Stomach (tissue), 9 donors: Measurements from ENCODE around the gene IL20RB. TPM values are rescaled to one million over a fixed set of nuclear protein-coding genes. Genes with fewer than 3 reads are reported as not detected.

Source experiments
- DNase-seq, 2 donors: peaks; one replicate each; pipeline versions ENCODE4 v3.0.0 to v3.0.0-alpha.2; 2013 to 2019
- H3K27ac ChIP-seq, 5 donors: fragments of 200-600 bp in 4 of 5; sonication (generic) in 4 of 5; one replicate each; pipeline ENCODE4 v1.5.1; 2013 to 2019; ENCODE audit warnings: mild to moderate bottlenecking in 1 of 5, moderate library complexity in 1 of 5
- H3K27me3 ChIP-seq, 3 donors: fragments of 200-600 bp; sonication (generic); one replicate each; pipeline ENCODE4 v1.5.1; 2017 to 2019; ENCODE audit warnings: mixed run types in 1 of 3
- H3K36me3 ChIP-seq, 4 donors: fragments of 200-600 bp; sonication (generic); 1 replicate in 3 of 4; 2 replicates in 1 of 4; pipeline ENCODE4 v1.5.1; 2016 to 2019
- H3K4me1 ChIP-seq, 4 donors: fragments of 200-600 bp; sonication (generic); one replicate each; pipeline ENCODE4 v1.5.1; 2016 to 2019
- H3K4me3 ChIP-seq, 4 donors: fragments of 200-600 bp; sonication (generic) in 3 of 4; one replicate each; pipeline ENCODE4 v1.5.1; 2016 to 2019; ENCODE audit warnings: mild to moderate bottlenecking in 1 of 4
- H3K9me3 ChIP-seq, 4 donors: fragments of 200-600 bp; sonication (generic); one replicate each; pipeline ENCODE4 v1.5.1; 2016 to 2019
- EP300 ChIP-seq: sonication (generic); formaldehyde crosslinking; IDR thresholded peaks from one replicate; pipeline ENCODE4 v1.6.1; 2017; ENCODE audit warnings: antibody characterized with exemption
- POLR2A ChIP-seq, 4 donors: fragments of 450-650 bp; IDR thresholded peaks; one replicate each; pipeline ENCODE4 v1.6.1; 2016; ENCODE audit warnings: antibody characterized with exemption in 4 of 4, control low read depth in 2 of 4, mild to moderate bottlenecking in 1 of 4, moderate library complexity in 1 of 4
- POLR2AphosphoS5 ChIP-seq, 3 donors: sonication (generic); formaldehyde crosslinking; IDR thresholded peaks; one replicate each; pipeline ENCODE4 v1.6.1; 2016; ENCODE audit warnings: antibody characterized with exemption in 3 of 3
- WGBS, 5 donors: extraction: QIAGEN DNeasy Blood & Tissue Kit in 3 of 5; methylation state at CpG; one replicate each; pipeline versions ENCODE4 v1.1.5 to v1.1.7; 2013 to 2018; 5-methylcytosine and 5-hydroxymethylcytosine counted together
- intact Hi-C: fragments of 100-400 bp; cut with DNase I; formaldehyde crosslinking; loops from one replicate; pipeline ENCODE4 v1.15.1; 2023; ENCODE audit warnings: low total_unique reads
- polyA plus RNA-seq, 3 donors: library from polyadenylated mRNA; stranded (reverse); fragments of 200-250 nt; gene quantifications; one replicate each; pipeline ENCODE4 v1.2.3, GENCODE V29; 2013
- total RNA-seq, 5 donors: library from RNA; depleted of rRNA; stranded (reverse); fragments of >200 nt; gene quantifications; one replicate each; pipeline versions ENCODE4 v1.1.0 to v1.2.3, GENCODE V29; 2014 to 2016
- TF ChIP-seq, protein P1 (sequence below), 7 experiments: fragments of 450-650 bp in 4 of 7; fragments of 200-600 bp in 3 of 7; sonication (generic) in 3 of 7; IDR thresholded peaks; one replicate each; pipeline ENCODE4 v1.5.1; 2016 to 2019; ENCODE audit warnings: antibody characterized with exemption in 7 of 7, control low read depth in 2 of 7, mild to moderate bottlenecking in 1 of 7
- donor health status: healthy with polysubstance abuse.
- donor health status: Bipolar disorder and iron deficiency.
- donor health status: healthy.

The IL20RB gene
- total and polyA plus RNA-seq, 8 donors: 0.46 to 37.3 (median 1.3) TPM; not detected in 3

DNA sequence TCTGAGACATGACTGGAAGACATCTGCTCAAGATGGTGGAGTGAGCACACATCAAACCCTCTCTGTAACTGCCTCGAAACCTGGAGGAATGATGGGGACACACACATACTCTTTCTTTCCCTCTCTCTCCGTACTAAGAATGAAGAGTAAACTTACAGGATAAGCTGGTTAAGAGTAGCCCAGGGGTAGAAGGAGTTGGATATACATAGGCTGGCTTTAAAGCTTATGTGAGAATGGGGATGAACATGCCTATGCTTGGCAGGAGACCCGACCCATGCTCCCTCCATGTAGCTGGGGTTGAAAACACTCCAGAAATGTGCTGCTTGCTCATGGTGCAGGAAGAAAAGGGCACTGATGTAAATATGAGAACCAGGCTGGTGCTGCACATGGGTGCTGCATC, 68.9 kb downstream of the IL20RB start:
- peaks cover 0 to 8% (median 0%) of the 10 kb centered on the region in 3 donors for H3K27me3 ChIP-seq
- DNase-seq: no peak
- intact Hi-C loops: no loop called here

DNA sequence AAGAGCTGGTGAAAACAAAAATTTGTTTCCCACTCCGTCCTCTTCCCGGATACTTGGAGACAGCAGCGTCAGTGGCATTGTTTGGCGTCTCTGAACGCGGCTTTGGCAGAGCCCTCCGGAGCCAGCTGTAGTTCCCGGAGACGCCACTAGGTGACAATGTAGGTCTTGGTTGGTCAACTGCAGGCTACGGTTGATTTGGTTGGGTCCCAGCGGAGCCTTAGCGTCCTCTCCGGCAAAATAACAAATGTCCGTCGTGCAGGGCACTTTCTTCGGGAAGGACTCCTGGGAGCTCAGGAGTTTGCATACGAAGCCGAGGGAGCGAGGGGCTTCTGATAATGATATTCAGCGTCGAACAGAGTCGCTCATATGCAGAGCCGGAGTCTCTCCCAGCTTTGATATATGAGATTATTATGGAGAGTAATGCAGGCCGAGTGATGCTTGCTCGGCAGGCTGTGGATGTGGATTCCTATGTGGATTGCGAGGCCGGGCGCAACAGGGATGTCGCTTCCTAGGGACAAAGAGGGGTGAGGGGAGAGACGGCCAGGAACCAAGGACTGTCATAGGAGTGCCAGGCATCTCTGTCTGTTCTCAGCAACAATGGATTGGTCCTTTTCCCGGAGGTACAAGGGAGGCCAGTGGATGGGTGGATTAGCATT, 74.8 kb downstream of the IL20RB start:
- WGBS, 5 donors: 4 to 8% (median 5%) methylated on average over 28 to 31 of the region's 31 CpGs
- DNase-seq: peak; percentile 90 to 92
- peaks cover 0 to 12% (median 8%) of the 10 kb centered on the region in 4 donors for H3K4me1 ChIP-seq
- H3K36me3 ChIP-seq: no peaks in the 10 kb centered on the region
- H3K27ac ChIP-seq: no peak overlapping the region
- intact Hi-C loops: no loop called here
- H3K9me3 ChIP-seq: no peaks in the 10 kb centered on the region
- TF ChIP-seq POLR2A (IDR thresholded peaks at IDR 0.05) (no peak), EP300 (no peak), POLR2AphosphoS5 (IDR thresholded peaks at IDR 0.05) (no peak)
- TF ChIP-seq, protein P1, sequence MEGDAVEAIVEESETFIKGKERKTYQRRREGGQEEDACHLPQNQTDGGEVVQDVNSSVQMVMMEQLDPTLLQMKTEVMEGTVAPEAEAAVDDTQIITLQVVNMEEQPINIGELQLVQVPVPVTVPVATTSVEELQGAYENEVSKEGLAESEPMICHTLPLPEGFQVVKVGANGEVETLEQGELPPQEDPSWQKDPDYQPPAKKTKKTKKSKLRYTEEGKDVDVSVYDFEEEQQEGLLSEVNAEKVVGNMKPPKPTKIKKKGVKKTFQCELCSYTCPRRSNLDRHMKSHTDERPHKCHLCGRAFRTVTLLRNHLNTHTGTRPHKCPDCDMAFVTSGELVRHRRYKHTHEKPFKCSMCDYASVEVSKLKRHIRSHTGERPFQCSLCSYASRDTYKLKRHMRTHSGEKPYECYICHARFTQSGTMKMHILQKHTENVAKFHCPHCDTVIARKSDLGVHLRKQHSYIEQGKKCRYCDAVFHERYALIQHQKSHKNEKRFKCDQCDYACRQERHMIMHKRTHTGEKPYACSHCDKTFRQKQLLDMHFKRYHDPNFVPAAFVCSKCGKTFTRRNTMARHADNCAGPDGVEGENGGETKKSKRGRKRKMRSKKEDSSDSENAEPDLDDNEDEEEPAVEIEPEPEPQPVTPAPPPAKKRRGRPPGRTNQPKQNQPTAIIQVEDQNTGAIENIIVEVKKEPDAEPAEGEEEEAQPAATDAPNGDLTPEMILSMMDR (IDR thresholded peaks at IDR 0.05): peak in 5 of 7 experiments; percentile 60 to 99 (median 97)
- H3K4me3 ChIP-seq: peak overlapping the region; percentile 26 to 38 (median 34)
- H3K27me3 ChIP-seq: peaks cover 0 to 27% (median 9%) of the 10 kb centered on the region in 3 donors

More for the DNA sequence above, 68.9 kb downstream of the IL20RB start:
- no peak for TF ChIP-seq POLR2AphosphoS5 (IDR thresholded peaks at IDR 0.05)
- TF ChIP-seq, protein P1 (IDR thresholded peaks at IDR 0.05): no peak
- TF ChIP-seq POLR2A (IDR thresholded peaks at IDR 0.05): no peak
- no peak for TF ChIP-seq EP300
- WGBS, 5 donors: 74 to 96% (median 87%) methylated on average over 3 of the region's 3 CpGs
- Histone ChIP-seq H3K4me1 (no peaks in the 10 kb centered on the region), H3K4me3 (no peak overlapping the region), H3K27ac (no peak overlapping the region), H3K9me3 (no peaks in the 10 kb centered on the region), H3K36me3 (no peaks in the 10 kb centered on the region)

DNA sequence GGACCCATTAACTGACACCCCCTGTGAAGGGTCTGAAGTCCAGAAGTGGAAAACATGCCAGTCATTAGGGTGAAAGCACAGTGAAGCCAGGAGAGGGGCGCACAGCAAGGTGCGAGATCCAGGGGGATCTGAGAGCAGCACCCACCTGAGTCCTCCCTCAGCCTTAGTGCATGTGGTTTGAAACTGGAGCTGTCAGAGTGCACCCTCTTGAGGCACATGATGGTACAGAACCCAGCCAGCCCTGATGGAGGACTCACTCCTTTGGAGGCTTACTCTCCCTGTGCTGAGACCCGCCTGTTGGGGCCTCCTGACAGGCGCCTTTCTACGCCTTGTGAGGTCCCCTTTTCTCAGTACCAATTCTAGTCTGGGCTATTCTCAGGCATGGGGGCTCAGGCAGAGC, 77.8 kb downstream of the IL20RB start:
- peaks cover 0 to 19% (median 9%) of the 10 kb centered on the region in 3 donors for H3K27me3 ChIP-seq
- H3K36me3 ChIP-seq: no peaks in the 10 kb centered on the region
- H3K4me1 ChIP-seq: peaks cover 0 to 12% (median 8%) of the 10 kb centered on the region in 4 donors
- TF ChIP-seq EP300 (no peak), POLR2AphosphoS5 (IDR thresholded peaks at IDR 0.05) (no peak), POLR2A (IDR thresholded peaks at IDR 0.05) (no peak)
- TF ChIP-seq, protein P1 (IDR thresholded peaks at IDR 0.05): no peak
- no peak overlapping the region for H3K4me3 ChIP-seq
- H3K9me3 ChIP-seq: no peaks in the 10 kb centered on the region
- H3K27ac ChIP-seq: no peak overlapping the region
- intact Hi-C loops: no loop called here
- DNase-seq: peak in 1 of 2 donors; percentile 16
- WGBS, 5 donors: 82 to 87% (median 85%) methylated on average over 5 of the region's 5 CpGs

DNA sequence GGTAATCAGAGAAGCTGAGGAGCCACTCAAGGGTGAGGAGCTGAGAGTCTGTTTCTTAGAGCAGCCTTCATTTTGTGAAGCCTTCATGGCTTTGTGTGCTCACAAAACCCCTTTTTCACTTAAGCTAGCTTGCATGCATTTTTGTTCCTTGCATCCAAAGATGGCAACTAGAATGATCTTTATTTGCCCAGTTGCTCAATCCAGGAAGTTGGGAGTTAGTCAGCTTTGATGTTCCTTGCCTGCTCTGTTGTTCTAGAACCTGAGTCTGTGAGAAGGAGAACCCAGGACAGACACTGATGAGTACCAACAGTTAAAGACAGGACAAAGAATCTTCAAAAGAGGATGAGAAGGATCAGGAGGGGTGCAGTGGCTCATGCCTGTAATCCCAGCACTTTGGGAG, 81.8 kb downstream of the IL20RB start:
- no peaks in the 10 kb centered on the region for H3K9me3 ChIP-seq
- no peak overlapping the region for H3K27ac ChIP-seq
- H3K36me3 ChIP-seq: no peaks in the 10 kb centered on the region
- H3K27me3 ChIP-seq: peaks cover 0 to 13% (median 5%) of the 10 kb centered on the region in 3 donors
- H3K4me3 ChIP-seq: no peak overlapping the region
- intact Hi-C loops: no loop called here
- no peak for DNase-seq
- TF ChIP-seq, protein P1 (IDR thresholded peaks at IDR 0.05): no peak
- TF ChIP-seq POLR2A (IDR thresholded peaks at IDR 0.05): no peak
- no peak for TF ChIP-seq EP300
- no peak for TF ChIP-seq POLR2AphosphoS5 (IDR thresholded peaks at IDR 0.05)
- no peaks in the 10 kb centered on the region for H3K4me1 ChIP-seq
